ENCODE results near the gene ANKS1A. TPM values are rescaled to one million over a fixed set of nuclear protein-coding genes. Genes with fewer than 3 reads are reported as not detected.
A peak's percentile ranks its signal among the peaks of the same experiment; 100 is the strongest.

Gene ANKS1A
- total RNA-seq, 1 experiment from 2014 or later = 14.4 TPM

DNA sequence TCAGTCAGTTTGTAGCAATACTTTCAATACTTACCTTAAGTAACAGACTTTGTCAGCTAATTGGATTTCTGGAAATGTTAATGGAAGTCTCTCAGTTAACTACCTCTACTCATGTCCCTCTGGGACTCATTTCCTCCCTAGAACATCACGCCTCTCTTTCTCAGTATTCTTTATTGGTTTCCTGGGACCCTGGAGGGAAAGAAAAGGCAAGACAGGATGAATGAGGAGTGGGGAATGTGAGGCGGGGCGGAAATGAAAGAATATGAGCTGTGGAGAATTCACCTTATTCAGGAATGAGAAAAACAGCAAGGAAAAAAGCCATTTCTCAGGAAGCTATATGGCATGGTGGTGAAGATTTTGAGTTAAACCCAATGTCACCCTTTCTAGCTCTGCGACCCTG, 62.7 kb downstream of the ANKS1A start:
- H3K27ac ChIP-seq (ENCODE audit: low read length) = peak overlapping the region; percentile 5; the same call in 1 of the 2 replicates
- H3K4me1 ChIP-seq (ENCODE audit: control insufficient read depth, insufficient read depth, low read length) = peaks cover 22% of the 10 kb centered on the region
- in situ Hi-C loops (cut with HindIII; ENCODE audit: low pct_unique_long_range_greater_than_20kb, low sequenced_read_pairs) = no loop called here
- intact Hi-C loops (cut with micrococcal nuclease; ENCODE audit: unreplicated experiment) = no loop called here
- no peak for TF ChIP-seq CTCF (IDR thresholded peaks at IDR 0.05)
- TF ChIP-seq TCF7L2 (IDR thresholded peaks at IDR 0.05; ENCODE audit: low read depth, low read length) = no peak
- TF ChIP-seq REST (IDR thresholded peaks at IDR 0.05; ENCODE audit: insufficient read depth in 1 of 2, low read depth in 2 of 2, low read length in 1 of 2) = no peak
- no peak for TF ChIP-seq POLR2AphosphoS5 (IDR thresholded peaks at IDR 0.05; ENCODE audit: low read depth, low read length)
- no peak for TF ChIP-seq SIN3A (IDR thresholded peaks at IDR 0.05; ENCODE audit: borderline replicate concordance, insufficient read depth, low read depth, low read length)
- ChIA-PET CTCF (no interaction called here), POLR2A (no interaction called here)
- H3K9me3 ChIP-seq (ENCODE audit: control insufficient read depth, insufficient read depth, low read depth, low read length) = no peaks in the 10 kb centered on the region
- no peak for ATAC-seq
- DNase-seq (ENCODE audit: low read depth, low spot score) = no peak
- H3K4me3 ChIP-seq (ENCODE audit: low read depth in 2 of 2, low read length in 2 of 2) = no peak overlapping the region
- no peaks in the 10 kb centered on the region for H3K27me3 ChIP-seq (ENCODE audit: control insufficient read depth, insufficient read depth, low read length)
- H3K36me3 ChIP-seq (ENCODE audit: control insufficient read depth, insufficient read depth, low read length) = no peaks in the 10 kb centered on the region
- BruUV-seq (replicated peaks) = no TSS peak

DNA sequence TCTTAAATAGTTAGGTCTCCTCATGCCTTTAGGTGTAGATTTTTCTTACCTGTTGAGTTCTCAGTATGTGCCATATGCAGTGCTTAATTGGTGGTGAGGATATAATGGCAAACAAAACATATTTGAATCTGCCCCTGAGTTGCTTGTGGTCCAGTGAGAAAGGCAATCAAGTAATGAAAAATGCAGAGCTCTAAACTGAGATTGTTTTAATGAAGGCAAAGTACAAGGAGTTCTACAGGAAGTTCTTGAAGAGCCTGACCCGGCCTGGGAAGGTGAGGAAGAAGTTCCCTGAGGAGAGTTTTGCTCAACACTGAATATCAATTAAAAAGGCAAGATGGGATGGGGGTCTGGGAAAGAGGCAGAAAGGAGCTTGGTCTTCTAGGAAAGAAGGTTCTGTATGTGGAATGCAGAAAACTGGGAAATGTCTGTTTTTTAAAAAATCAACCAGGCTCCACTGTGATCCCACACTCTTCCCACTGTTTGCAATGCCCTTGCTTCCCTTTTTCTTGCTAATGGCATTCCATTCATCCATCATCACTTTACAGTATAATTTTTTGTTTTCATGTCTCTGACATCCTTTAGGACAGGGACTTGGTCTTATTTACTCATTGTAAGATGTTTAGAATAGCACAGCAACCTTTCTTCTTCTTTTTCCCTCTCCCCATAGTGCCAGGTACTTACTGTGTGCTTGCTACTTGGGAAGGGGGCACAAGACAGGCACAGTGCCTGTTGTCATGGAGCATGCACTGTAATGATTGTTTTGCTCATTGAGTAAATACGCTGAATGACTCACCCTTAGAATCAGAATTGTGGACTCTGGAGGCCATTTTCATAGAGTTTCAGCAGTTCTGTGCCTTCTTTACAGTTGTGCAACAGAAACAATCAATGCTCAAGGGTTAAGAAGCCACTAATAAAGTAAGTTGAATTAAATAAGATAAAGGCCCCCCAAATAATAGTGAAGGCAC, 64.3 kb downstream of the ANKS1A start:
- H3K27me3 ChIP-seq (ENCODE audit: control insufficient read depth, insufficient read depth, low read length) = no peaks in the 10 kb centered on the region
- no TSS peak for BruUV-seq (replicated peaks)

More for the DNA sequence above, 64.3 kb downstream of the ANKS1A start:
- intact Hi-C loops (cut with micrococcal nuclease; ENCODE audit: unreplicated experiment) = no loop called here
- DNase-seq (ENCODE audit: low read depth, low spot score) = peak; percentile 84
- TF ChIP-seq SIN3A (IDR thresholded peaks at IDR 0.05; ENCODE audit: borderline replicate concordance, insufficient read depth, low read depth, low read length) = no peak
- no peak for TF ChIP-seq TCF7L2 (IDR thresholded peaks at IDR 0.05; ENCODE audit: low read depth, low read length)
- TF ChIP-seq CTCF (IDR thresholded peaks at IDR 0.05) = no peak
- no peak for TF ChIP-seq POLR2AphosphoS5 (IDR thresholded peaks at IDR 0.05; ENCODE audit: low read depth, low read length)
- no peak for TF ChIP-seq REST (IDR thresholded peaks at IDR 0.05; ENCODE audit: insufficient read depth in 1 of 2, low read depth in 2 of 2, low read length in 1 of 2)
- Histone ChIP-seq H3K9me3 (ENCODE audit: control insufficient read depth, insufficient read depth, low read depth, low read length) (no peaks in the 10 kb centered on the region), H3K4me1 (ENCODE audit: control insufficient read depth, insufficient read depth, low read length) (peaks cover 22% of the 10 kb centered on the region), H3K27ac (ENCODE audit: low read length) (peak overlapping the region; percentile 69), H3K36me3 (ENCODE audit: control insufficient read depth, insufficient read depth, low read length) (no peaks in the 10 kb centered on the region), H3K4me3 (ENCODE audit: low read depth in 2 of 2, low read length in 2 of 2) (no peak overlapping the region)
- peak; percentile 98 for ATAC-seq
- ChIA-PET CTCF (no interaction called here), POLR2A (interaction anchor here (0.6 kb wide), 1 partner anchor 31 kb away, joined by 5 read pairs; no protein-coding TSS in a partner anchor)
- in situ Hi-C loops (cut with HindIII; ENCODE audit: low pct_unique_long_range_greater_than_20kb, low sequenced_read_pairs) = no loop called here
